NCI-H345 (cell line): ENCODE data around the gene IVD.

Experiments
- DNase-seq: peaks from one replicate; lab custom pipeline; 2025; lab: John Stamatoyannopoulos, UW

The IVD gene

DNA sequence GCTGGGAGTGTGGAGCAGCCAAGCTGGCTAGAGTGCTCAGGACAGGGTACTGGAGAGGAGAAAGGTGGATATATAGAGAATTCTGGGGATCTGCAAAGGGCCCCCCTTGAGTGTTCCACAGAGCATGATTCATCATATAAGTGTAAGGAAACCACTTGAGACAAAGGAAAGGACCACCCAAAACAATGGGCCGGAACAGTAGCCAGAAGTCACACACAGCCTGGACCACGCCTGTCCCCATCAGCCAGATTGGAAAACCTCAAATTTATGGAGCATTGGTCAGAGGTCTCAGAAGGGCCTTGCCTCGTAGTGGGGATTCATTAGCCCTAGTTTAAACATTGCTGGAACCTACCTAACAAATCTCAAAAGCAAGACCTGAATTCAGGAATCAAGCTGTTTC, 28.0 kb upstream of the IVD start:
- no peak for DNase-seq

DNA sequence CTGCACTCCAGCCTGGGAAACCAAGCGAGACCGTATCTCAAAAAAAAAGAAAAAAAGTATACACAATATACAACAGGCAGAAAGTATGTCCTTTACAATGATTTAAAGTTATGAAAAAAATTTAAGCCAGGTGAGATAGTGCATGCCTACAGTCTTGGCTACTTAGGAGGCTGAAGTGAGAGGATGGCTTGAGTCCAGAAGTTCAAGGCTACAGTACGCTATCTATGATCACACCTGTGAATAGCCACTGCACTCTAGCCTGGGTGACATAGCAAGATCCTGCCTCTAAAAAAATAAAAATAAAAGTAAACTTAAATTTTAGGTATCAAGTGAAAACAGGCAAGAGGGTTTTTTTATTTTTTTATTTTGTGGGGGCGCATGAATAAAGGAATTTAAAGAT, 26.2 kb upstream of the IVD start:
- no peak for DNase-seq

DNA sequence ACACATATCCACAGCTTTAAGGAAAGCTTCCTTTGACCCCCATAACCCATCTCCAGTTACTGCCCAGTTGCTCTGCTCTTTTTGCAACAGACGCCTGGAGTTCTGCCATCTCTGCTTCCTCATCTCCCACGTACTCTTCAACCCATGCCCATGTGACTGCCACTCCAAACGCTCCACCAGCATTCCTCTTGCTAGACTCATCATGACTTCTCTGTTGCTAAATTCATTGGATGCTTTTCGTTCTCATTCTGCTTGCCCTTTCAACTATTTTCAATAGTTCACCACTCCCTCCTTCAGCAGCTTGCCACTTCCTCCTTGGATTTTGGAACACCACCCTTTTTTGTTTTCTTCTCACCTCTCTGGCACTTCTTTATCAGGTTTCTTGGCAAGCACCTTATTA, 25.7 kb upstream of the IVD start:
- DNase-seq = no peak

DNA sequence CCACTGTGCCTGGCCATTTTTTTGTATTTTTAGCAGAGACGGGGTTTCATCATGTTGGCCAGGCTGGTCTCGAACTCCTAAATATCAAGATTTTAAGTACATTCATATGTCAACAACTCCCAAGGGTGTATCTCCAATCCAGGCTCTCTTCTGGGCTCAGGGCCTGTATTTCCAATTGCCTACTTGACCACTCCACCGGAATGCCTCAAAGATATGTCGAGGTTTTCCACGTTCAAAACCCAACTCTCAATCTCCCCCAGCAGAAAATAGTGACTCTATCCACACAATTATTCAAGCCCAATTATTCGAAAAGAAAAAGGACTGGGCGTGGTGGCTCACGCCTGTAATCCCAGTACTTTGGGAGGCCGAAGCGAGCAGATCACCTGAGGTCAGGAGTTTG, 25.0 kb upstream of the IVD start:
- DNase-seq = no peak

DNA sequence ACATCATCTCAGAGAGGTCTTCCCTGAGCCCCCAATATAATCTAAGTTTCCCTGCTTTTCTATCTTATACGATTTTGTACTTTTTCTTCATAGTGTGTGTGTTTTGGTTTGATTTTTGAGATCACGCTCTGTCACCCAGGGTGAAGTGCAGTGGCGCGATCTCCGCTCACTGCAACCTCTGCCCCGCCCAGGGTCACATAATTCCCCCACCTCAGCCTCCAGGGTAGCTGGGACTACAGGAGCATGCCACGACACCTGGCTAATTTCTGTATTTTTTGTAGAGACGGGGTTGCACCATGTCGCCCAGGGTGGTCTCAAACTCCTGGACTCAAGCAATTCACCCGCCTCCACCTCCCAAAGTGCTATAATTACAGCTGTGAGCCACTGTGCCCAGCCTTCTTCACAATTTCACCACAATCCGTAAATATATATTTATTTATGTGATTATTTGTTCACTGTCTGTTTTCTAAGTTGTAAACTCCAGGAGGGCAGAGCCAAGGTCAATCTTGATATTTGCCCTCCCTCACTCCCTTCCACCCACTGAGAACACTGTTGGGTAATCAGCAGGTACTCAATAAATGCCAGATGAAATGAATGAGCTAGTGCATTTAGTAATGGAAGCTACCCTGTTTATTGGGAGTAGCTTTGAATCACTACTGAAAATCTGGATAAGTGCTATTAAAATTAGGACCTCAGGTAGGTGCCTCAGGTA, 23.6 kb upstream of the IVD start:
- DNase-seq = no peak

DNA sequence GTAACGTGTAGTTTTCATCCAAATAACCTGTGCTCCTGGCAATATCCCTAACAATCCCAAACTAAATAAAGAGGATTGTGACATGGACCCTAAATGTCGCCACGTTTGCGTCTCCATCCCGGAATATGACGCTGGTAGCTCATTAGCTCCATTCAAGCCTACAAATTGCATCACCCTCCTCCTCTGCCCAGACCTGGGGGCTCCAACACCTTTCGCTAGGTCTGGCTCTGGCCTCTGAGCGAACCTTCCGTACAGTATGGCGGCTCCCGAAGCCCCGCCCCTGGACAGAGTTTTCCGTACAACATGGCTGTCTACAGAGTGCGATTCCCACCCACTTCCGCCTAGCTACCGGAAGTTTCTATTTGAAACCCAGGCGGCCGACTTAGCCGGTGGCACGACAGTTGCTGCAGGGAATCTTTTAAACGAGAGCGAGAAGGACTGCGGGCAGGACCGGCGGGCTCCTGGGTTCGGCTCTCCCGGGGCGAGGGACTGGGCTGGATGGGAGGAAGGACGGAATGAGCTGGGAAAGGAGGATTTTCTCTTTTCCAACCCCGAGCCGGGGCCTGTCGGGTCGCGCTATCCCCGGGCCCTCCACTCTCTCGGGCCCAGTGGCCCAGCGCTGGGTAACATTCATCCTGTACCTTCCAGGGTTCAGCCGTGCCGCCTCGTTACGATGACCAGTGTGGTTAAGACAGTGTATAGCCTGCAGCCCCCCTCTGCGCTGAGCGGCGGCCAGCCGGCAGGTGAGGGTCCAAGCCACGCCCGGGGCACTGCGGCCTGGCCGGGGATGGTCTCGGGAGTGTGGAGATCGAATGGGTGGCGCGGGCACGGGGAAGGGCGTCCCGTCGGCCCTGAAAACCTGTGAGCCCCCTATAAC, 22.8 kb upstream of the IVD start, which contains the start of gene KNSTRN:
Gene KNSTRN, plus strand, starts transcription at position 142 of the 877 bp plus-strand sequence. Its CDS starts 115 bp downstream, at position 257.
- peak; percentile 93 for DNase-seq

DNA sequence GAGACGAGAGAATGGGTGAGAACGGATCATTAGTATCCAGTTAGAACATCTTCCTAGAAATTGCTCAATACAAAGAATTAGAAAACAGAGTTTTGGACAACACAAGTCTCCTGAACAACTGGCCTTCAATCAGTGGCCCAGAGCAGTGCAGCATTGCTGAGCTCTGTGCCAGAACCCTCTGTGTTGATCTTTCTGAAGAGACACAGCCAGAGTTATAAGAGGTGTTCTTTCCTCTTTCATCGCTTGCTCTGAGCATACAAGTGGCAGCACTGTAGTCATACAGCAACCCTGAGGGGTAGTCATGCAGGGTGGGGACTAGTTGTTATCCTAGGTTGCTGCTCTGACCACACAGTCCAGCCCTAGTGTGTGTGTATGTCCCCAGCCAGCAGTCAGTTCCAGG, 19.1 kb upstream of the IVD start:
- no peak for DNase-seq

DNA sequence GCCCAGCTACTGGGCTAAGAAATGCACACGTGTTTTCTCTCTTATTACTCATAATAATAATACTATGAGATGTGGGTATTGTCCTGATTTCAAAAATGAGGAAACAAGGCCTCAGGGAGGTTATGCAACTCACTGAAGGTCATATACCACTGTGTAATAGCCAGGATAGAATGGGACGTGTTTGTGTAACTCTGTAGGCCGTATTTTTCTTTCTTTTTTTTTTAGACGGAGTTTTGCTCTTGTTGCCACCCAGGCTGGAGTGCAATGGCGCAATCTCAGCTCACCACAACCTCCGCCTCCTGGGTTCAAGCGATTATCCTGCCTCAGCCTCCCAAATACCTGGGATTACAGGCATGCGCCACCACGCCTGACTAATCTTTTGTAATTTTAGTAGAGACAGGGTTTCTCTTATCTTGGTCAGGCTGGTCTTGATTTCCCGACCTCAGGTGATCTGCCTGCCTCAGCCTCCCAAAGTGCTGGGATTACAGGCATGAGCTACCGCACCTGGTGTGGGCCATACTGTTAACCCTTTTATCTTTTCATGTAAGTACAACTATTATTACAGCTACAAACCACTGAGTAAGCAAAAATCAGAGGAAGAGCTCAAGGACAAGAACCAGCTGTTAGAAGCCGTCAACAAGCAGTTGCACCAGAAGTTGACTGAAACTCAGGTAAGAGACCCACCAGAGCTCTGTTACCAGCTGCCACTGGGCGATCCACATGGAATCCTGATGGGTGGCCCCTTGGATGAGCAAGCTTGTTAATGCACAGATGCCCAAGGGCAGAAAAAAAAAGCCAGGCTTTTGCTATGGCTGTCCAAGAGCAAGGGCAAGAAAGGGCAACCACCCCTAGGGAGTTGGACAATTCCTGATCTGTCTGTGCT, 16.4 kb upstream of the IVD start:
- DNase-seq = no peak

DNA sequence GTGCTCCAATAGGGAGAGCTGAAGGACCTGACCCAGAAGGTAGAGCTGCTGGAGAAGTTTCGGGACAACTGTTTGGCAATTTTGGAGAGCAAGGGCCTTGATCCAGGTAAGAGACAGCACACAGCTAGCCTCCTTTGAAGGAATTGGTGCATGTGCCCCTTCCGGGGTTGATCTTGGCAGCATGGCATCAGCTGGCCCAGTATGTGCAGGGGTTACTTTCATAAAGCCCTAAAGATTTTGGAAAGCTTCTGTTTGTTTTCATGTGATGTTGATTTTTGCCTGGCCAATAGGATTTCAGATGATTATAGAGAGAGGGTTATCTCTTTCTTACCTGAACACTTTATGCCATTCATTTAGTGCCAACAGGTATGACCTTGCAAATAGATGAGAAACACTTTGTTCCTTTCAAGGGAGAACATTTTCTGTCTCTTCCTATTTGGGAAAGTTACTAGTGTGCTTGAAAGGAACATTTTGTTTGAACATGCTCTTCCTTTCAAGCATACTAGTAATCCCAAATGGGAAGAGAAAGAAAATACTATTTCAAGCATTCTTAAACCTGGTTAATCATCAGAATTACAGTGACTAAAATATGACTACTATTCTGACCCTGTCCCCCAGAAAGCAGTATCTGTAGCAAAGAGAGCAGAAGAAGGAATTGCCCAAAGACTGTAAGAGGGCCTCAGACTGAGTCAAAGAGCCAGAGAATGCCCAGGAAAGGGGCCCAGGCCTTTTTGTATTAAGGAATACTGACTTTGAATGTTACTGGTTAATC, 15.6 kb upstream of the IVD start:
- DNase-seq = no peak

DNA sequence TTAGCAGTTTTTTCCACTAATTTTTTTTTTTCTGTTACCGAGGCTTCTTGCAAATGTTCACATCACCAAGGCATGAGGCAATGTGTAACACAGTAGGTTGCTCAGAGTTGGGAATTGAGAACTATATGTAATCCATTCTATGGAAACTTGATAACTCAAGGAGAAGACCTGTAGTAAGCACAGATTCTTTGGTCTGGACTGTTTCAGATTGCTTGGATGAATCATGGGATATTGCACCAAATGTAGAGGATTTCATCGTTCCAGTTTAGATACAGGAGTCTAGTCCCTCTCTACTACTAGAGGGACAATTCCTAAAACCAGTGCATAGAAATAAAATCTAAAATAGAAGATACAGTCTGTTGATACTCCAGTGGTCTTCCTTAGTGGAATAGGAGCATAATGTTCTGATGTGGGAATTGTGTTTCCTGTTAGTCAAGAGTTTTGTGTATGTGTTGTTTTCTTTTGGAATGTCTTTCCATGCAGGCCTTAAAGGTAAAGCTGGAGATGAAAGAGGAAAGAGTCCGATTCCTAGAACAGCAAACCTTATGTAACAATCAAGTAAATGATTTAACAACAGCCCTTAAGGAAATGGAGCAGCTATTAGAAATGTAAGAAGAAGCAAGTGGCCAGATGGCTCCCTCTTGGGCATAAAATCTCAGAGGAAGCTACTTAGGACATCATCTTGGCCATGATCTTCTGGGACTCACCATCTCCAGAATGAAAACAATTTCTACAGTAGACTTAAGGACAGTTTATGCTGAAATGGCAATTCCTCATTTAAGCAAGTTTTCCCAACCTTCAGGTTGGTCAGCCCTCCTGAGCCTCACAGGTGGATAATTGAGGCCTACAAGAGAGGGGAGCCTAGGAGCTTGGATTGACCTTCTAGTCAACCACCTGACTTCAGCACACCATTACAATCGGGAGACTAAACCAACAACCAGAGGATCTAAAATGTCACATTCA, 12.3 kb upstream of the IVD start:
- no peak for DNase-seq

DNA sequence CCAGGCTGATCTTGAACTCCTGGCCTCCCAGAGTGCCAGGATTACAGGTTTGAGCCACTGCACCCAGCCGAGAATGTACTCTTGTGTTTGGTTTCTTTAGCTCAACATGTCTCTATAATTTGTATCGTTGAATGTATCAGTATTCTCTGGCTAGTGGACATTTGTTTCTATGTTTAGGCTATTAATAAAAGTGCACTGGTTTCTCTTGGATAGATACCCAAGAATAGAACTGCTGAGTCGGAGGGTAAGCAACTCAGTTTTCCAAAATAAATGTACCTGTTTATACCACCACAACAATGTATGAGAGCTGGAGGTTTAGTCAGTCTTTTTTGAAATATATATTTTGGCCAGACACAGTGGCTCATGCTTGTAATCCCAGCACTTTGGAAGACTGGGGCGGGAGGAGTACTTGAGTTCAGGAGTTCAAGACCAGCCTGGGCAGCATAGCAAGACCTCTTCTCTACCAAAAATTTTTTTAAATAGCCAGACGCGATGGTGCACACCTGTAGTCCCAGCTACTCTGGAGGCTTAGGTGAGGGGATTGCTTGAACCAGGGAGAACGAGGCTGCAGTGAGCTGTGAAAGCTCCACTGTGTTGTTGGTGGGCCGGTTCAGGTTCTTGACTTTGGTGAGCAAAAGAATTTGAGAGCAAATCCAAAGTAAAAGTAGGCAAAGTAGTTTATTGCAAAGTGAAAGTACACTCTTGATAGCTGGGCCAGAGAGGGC, 7.7 kb upstream of the IVD start:
- DNase-seq = no peak

DNA sequence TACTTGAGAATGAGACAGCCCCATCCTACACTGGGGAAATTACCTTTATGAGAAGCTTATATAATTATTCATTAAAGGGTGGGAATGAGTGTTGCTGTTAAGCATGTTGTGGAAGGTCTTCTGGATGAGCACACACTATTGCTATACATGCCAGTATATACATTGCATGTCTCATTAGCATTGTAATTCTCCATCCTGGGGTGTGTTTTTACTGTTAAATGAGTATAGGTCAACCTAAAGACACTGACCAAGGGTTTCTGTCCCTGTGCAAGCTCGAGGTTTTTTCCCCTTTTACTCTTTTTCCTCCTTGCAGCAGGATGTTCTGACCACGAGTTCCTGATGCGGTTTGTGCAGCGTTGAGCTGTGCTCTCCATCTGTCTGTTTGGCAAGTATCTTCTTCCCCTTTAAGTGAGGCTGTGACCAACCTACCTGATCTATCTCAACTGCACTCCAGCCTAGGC, 7.2 kb upstream of the IVD start:
- DNase-seq = no peak

DNA sequence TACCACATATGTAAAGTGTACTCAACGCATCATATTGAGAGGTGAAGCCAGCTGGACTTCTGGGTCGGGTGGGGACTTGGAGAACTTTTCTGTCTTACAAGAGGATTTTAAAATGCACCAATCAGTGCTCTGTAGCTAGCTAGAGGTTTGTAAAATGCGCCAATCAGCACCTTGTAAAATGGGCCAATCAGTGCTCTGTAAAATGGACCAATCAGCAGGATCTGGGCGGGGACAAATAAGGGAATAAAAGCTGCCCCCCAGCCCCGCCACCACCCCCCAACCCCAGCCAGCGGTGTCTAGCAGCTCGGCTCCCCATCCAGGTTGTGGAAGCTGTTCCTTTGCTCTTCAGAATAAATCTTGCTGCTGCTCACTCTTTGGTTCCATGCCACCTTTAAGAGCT, 6.2 kb upstream of the IVD start:
- DNase-seq = no peak

DNA sequence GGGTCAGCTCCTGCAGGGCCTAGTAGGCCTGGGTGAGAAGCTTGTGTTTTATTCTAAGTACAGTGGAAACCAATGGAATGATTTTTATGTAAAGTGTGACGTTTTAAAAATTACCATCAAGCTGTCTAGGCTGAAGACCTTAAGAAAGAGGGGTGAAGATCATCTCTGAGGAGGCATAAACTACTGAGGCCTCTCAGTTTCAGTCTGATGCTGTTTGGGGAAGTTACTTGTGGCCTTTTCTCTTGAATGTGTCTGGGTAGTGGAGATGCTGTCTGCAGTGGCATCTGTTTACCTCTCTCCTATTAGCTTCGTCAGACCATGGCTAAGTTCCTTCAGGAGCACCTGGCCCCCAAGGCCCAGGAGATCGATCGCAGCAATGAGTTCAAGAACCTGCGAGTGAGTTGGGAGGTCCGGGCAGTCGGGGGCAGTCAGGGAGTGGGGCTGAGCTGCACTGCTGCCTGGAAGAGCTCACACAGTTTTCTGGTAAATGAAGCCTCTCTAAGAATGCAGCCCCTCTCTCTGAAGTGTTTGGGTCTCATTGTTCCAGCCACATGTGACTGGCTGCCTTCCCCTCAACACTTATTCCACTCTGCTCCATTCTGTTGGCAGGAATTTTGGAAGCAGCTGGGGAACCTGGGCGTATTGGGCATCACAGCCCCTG, 1.9 kb downstream of the IVD start:
- DNase-seq = no peak

DNA sequence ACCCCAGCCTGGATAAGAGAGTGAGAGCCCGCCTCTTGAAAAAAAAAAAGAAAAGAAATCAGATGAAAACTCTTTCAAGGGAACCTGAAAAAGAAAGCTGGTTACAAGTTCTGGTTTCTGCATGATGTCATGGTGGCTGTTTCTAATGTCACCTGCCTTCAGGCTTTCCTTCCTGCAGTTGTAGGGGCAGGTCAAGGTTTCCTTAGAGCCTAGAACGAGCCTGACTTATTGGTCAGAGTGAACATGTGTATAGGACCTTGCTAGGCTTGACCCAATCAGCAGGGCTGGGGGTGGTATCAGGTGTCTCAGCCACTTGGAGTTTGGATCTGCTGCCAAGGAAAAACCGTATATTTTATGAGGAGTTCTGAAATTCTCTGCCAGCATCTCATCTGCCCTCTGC, 3.8 kb downstream of the IVD start:
- DNase-seq = no peak

DNA sequence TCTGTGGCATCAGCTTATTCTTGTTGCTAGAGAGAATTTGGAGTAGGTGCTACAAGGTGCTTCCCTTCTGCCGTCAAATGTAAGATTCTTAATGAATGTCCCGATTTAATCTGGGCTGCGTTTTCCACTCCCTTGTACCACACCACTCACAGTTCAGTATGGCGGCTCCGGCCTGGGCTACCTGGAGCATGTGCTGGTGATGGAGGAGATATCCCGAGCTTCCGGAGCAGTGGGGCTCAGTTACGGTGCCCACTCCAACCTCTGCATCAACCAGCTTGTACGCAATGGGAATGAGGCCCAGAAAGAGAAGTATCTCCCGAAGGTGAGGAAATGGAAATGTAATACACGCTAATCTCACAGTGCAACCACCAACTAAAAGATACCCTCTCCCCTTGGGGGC, 4.9 kb downstream of the IVD start:
- DNase-seq = no peak

DNA sequence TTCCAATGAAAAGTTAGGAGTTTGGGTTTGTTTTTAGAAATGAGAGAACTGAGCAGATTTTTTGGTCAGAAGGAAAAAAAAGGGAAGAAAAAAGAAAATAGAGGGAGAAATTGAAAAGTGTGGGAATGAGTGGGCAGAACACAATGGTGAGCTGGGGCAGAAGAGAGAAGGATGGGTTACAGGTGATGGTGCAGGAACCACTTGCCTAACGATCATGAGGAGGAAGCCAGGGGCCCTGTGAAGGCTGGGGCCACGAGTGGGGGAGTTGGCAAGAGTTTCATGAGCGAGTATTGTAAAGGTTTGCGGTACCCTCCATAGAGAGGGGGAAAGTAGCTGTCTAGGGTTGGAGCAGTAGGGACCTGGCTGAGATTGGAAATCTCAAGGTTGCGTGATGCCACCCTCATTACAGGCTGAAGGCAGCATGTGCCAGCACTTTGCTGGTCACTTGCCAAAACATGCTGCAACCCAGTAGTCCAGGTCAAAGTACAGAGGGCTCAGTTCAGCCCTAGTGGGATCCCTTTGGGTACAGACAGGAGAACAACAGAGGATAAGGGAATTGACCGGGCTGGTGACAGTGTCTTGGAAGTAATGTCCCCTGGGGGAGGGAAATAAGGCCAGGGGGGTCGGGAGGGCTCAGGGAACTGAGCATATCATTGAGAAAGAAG, 6.6 kb downstream of the IVD start:
- no peak for DNase-seq

DNA sequence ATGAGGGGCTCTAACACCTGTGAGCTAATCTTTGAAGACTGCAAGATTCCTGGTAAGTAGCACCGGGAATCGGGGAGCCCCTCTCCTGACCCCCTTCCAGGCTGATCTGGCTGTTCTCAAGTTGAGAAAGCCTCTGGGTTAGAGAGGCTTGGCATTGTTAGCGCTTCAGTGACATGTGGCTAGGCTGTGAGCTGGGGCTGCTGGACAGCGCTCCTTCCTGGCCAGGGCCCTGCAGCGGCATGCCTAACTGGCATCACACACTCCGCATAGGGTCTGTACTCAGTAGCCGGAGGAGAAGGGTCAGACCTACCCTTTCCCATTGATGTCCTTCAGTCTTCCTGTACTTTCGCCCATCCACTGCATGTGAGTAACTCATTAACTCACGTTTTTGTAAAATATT, 7.4 kb downstream of the IVD start:
- no peak for DNase-seq

DNA sequence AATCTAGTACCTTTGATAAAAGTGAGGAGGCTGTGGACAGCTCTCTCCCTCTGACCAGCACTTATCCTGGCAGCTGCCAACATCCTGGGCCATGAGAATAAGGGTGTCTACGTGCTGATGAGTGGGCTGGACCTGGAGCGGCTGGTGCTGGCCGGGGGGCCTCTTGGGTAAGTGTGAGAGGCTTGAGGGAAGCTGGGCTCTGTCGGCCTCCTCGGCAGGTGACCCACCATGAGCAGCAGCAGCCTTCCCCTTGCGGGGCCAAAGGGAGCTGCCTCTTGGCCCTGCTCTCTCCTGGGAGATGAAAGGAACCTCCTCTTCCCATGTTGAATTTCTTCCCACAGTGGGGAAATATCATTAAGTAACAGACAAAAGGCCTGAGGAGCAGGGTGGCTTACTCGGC, 9.2 kb downstream of the IVD start:
- no peak for DNase-seq
